ENCODE measurements around the gene ALPK3.

The ALPK3 gene

GRCh38 chr15:84909782-84910181 lies 92.6 kb downstream of the ALPK3 start:
- Histone ChIP-seq H3K4me2 (ENCODE audit: low read length) (no peak overlapping the region), H3K9ac (no peak overlapping the region), H3K27me3 (ENCODE audit: control insufficient read depth, insufficient read depth, low read length) (no peaks in the 10 kb centered on the region), H2AFZ (peak overlapping the region; percentile 74), H3K4me3 (ENCODE audit: low read depth, low read length) (no peak overlapping the region), H3K79me2 (no peaks in the 10 kb centered on the region), H3K27ac (peak overlapping the region; percentile 85), H3K36me3 (ENCODE audit: control insufficient read depth, insufficient read depth, low read length) (no peaks in the 10 kb centered on the region), H3K9me3 (ENCODE audit: control insufficient read depth, low read length) (no peaks in the 10 kb centered on the region), H3K4me1 (peaks cover 36% of the 10 kb centered on the region)
- TF ChIP-seq CTCF (IDR thresholded peaks at IDR 0.05) = no peak

GRCh38 chr15:84910928-84911623 lies 93.9 kb downstream of the ALPK3 start:
- H3K9ac ChIP-seq = no peak overlapping the region
- no peaks in the 10 kb centered on the region for H3K36me3 ChIP-seq (ENCODE audit: control insufficient read depth, insufficient read depth, low read length)
- H3K27me3 ChIP-seq (ENCODE audit: control insufficient read depth, insufficient read depth, low read length) = no peaks in the 10 kb centered on the region
- peaks cover 44% of the 10 kb centered on the region for H3K4me1 ChIP-seq
- H3K27ac ChIP-seq = peak overlapping the region; percentile 85
- H3K9me3 ChIP-seq (ENCODE audit: control insufficient read depth, low read length) = no peaks in the 10 kb centered on the region
- no peaks in the 10 kb centered on the region for H3K79me2 ChIP-seq
- no peak overlapping the region for H3K4me3 ChIP-seq (ENCODE audit: low read depth, low read length)
- H3K4me2 ChIP-seq (ENCODE audit: low read length) = no peak overlapping the region
- H2AFZ ChIP-seq = no peak overlapping the region
- TF ChIP-seq CTCF (IDR thresholded peaks at IDR 0.05) = no peak

GRCh38 chr15:84911879-84912660 lies 94.9 kb downstream of the ALPK3 start:
- TF ChIP-seq CTCF (IDR thresholded peaks at IDR 0.05) = no peak
- no peaks in the 10 kb centered on the region for H3K36me3 ChIP-seq (ENCODE audit: control insufficient read depth, insufficient read depth, low read length)
- no peaks in the 10 kb centered on the region for H3K79me2 ChIP-seq
- H3K4me3 ChIP-seq (ENCODE audit: low read depth, low read length) = peak overlapping the region; percentile 6
- peak overlapping the region; percentile 85 for H3K27ac ChIP-seq
- H3K9ac ChIP-seq = no peak overlapping the region
- H3K9me3 ChIP-seq (ENCODE audit: control insufficient read depth, low read length) = no peaks in the 10 kb centered on the region
- H3K4me2 ChIP-seq (ENCODE audit: low read length) = peak overlapping the region; percentile 49
- H2AFZ ChIP-seq = peak overlapping the region; percentile 19
- no peaks in the 10 kb centered on the region for H3K27me3 ChIP-seq (ENCODE audit: control insufficient read depth, insufficient read depth, low read length)
- H3K4me1 ChIP-seq = peaks cover 44% of the 10 kb centered on the region

GRCh38 chr15:84913360-84913723 lies 96.2 kb downstream of the ALPK3 start:
- H3K36me3 ChIP-seq (ENCODE audit: control insufficient read depth, insufficient read depth, low read length) = no peaks in the 10 kb centered on the region
- no peaks in the 10 kb centered on the region for H3K9me3 ChIP-seq (ENCODE audit: control insufficient read depth, low read length)
- peaks cover 44% of the 10 kb centered on the region for H3K4me1 ChIP-seq
- H3K79me2 ChIP-seq = no peaks in the 10 kb centered on the region
- no peak for TF ChIP-seq CTCF (IDR thresholded peaks at IDR 0.05)
- H3K27me3 ChIP-seq (ENCODE audit: control insufficient read depth, insufficient read depth, low read length) = no peaks in the 10 kb centered on the region
- no peak overlapping the region for H3K9ac ChIP-seq
- peak overlapping the region; percentile 11 for H2AFZ ChIP-seq
- no peak overlapping the region for H3K4me2 ChIP-seq (ENCODE audit: low read length)
- no peak overlapping the region for H3K4me3 ChIP-seq (ENCODE audit: low read depth, low read length)
- peak overlapping the region; percentile 85 for H3K27ac ChIP-seq
